Measurements from ENCODE around the gene SIRT5.

SIRT5 gene

DNA sequence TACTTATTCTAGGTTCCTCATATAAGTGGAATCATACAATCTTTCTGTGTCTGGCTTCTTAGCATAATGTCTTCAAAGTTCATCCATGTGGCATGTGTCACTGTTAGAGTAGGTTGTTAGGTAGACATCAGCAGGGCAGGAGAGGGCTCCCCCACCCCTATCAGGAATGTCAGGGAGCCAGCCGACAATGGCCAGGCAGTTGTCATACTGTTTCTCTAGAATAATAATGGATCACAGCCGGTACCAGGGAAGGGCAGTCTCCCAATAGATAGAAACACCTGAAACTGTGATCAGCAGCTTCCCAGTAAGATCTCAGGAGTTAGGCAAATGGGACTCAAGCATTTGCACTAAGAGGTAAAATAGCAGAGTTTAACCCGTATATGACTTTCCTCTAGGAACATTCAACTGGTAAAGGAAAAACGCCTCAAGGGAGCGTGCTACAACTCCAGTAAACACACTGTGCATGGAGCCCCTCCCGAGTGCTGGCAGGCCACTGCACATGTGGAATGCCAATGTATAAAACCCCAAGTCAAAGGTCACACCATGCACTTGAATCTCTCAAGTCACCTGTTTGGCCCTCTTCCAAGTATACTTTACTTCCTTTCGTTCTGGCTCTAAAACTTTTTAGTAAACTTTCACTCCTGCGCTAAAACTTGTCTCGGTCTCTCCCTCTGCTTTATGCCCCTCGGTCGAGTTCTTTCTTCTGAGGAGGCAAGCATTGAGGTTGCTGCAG, 29.8 kb upstream of the SIRT5 start:
- TF ChIP-seq, protein P1, sequence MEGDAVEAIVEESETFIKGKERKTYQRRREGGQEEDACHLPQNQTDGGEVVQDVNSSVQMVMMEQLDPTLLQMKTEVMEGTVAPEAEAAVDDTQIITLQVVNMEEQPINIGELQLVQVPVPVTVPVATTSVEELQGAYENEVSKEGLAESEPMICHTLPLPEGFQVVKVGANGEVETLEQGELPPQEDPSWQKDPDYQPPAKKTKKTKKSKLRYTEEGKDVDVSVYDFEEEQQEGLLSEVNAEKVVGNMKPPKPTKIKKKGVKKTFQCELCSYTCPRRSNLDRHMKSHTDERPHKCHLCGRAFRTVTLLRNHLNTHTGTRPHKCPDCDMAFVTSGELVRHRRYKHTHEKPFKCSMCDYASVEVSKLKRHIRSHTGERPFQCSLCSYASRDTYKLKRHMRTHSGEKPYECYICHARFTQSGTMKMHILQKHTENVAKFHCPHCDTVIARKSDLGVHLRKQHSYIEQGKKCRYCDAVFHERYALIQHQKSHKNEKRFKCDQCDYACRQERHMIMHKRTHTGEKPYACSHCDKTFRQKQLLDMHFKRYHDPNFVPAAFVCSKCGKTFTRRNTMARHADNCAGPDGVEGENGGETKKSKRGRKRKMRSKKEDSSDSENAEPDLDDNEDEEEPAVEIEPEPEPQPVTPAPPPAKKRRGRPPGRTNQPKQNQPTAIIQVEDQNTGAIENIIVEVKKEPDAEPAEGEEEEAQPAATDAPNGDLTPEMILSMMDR (IDR thresholded peaks at IDR 0.05; ENCODE audit: low read depth, low read length, missing control alignments), result no peak
- no peaks in the 10 kb centered on the region for H3K27me3 ChIP-seq (replicated peaks)
- no peak for DNase-seq
- no peak overlapping the region for H3K4me3 ChIP-seq (ENCODE audit: low read depth, low read length)
- H3K36me3 ChIP-seq (replicated peaks), result no peaks in the 10 kb centered on the region
- no peak overlapping the region for H3K27ac ChIP-seq
- in situ Hi-C loops (cut with HindIII; ENCODE audit: low pct_ligation_motif_present, low sequenced_read_pairs), result no loop called here

DNA sequence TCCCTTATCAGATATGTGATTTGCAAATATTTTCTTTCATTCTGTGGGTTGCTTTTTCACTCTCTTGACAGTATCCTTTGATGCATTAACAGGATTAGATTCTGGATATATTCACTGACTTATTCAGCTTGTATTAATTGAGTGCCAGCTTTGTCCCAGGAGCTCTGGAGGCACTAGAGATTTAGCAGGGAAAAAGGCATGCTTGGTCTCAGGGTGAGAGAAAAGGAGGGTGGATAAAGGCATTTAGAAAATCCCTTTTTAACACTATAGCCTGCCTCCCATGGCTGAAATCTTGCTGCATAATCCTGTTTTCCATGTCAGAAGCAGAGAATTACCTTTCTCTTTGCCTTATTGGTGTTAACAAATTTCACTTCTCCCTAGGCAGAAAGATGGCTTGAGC, 28.5 kb upstream of the SIRT5 start:
- Histone ChIP-seq H3K36me3 (replicated peaks) (no peaks in the 10 kb centered on the region), H3K27me3 (replicated peaks) (no peaks in the 10 kb centered on the region), H3K4me3 (ENCODE audit: low read depth, low read length) (no peak overlapping the region), H3K27ac (no peak overlapping the region)
- TF ChIP-seq, protein P1 (IDR thresholded peaks at IDR 0.05; ENCODE audit: low read depth, low read length, missing control alignments), result no peak
- DNase-seq, result no peak
- in situ Hi-C loops (cut with HindIII; ENCODE audit: low pct_ligation_motif_present, low sequenced_read_pairs), result no loop called here

DNA sequence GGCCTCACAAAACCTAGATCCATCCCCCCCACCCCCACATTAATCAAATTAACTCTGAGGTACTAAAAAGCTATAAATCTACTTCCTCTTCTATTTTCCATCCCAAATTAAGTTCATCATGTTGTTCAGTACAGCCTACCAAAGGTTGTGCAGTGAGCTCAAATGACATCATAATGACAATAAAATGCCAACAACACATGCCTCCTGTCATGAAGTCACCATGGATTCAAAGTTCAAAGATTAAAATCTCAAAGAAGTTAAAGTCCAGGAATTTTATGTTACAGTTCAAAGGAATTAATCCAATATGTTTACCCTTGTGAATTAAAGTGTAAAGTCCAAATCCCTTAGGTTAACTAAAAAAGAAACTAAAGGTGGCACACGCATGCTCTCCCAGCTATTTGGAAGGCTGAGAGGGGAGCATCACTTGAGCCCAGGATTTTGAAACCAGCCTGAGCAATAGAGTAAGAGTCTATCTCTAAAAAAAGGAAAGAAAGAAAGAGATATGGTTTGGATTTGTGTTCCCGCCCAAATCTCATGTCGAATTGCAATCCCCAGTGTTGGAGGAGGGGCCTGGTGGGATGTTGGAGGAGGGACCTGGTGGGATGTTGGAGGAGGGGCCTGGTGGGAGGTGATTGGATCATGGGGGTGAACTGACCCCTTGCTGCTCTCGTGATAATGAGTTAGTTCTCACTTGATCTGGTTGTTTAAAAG, 25.7 kb upstream of the SIRT5 start:
- DNase-seq, result no peak
- TF ChIP-seq, protein P1 (IDR thresholded peaks at IDR 0.05; ENCODE audit: low read depth, low read length, missing control alignments), result no peak
- no peak overlapping the region for H3K4me3 ChIP-seq (ENCODE audit: low read depth, low read length)
- in situ Hi-C loops (cut with HindIII; ENCODE audit: low pct_ligation_motif_present, low sequenced_read_pairs), result no loop called here
- no peak overlapping the region for H3K27ac ChIP-seq
- H3K27me3 ChIP-seq (replicated peaks), result no peaks in the 10 kb centered on the region
- H3K36me3 ChIP-seq (replicated peaks), result no peaks in the 10 kb centered on the region

DNA sequence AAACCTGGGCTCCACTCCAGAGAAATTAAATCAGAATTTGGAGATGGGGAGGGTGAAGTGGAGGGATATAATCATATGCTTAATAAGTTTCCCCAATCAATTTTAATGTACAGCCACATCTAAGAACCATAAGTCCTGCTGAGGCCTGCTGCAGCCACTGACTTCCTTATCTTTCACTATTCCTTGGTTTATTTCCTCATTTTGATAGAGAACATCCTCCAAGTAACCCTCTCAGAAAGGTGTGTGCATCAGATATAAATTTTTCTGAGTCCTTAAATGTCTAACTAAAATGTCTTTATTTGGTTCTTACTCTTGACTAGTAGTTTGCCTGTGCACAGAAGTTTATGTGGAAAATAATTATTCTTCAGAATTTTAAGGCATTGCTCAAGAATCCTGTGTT, 23.7 kb upstream of the SIRT5 start:
- in situ Hi-C loops (cut with HindIII; ENCODE audit: low pct_ligation_motif_present, low sequenced_read_pairs), result no loop called here
- Histone ChIP-seq H3K36me3 (replicated peaks) (no peaks in the 10 kb centered on the region), H3K27ac (no peak overlapping the region), H3K4me3 (ENCODE audit: low read depth, low read length) (no peak overlapping the region), H3K27me3 (replicated peaks) (no peaks in the 10 kb centered on the region)
- TF ChIP-seq, protein P1 (IDR thresholded peaks at IDR 0.05; ENCODE audit: low read depth, low read length, missing control alignments), result no peak
- DNase-seq, result no peak

DNA sequence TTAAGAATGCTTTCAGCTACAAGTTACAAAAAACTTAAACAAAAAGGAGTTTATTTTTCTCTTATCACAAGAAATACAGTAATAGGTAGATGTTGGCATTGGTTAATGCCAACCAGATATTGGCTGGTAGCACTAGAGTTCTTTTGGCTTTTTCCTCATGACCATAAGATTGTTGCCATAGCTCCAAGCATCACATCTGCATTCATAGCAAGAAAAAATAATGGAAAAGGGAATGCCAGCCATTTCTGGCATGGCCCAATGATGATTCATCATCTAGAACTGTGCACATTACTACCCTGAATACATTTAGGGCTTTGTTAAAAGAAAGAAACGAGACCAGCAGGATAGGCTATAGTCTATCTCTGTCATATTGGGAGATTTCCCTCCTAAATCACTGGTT, 20.8 kb upstream of the SIRT5 start:
- in situ Hi-C loops (cut with HindIII; ENCODE audit: low pct_ligation_motif_present, low sequenced_read_pairs), result no loop called here
- Histone ChIP-seq H3K27ac (no peak overlapping the region), H3K36me3 (replicated peaks) (no peaks in the 10 kb centered on the region), H3K27me3 (replicated peaks) (no peaks in the 10 kb centered on the region), H3K4me3 (ENCODE audit: low read depth, low read length) (no peak overlapping the region)
- no peak for DNase-seq
- TF ChIP-seq, protein P1 (IDR thresholded peaks at IDR 0.05; ENCODE audit: low read depth, low read length, missing control alignments), result no peak

All from brain microvascular endothelial cell (primary cell).